DMS 273 (cell line): ENCODE results near the gene CCNJL.

Experiments
- DNase-seq: peaks from one replicate; lab custom pipeline; 2025; ENCODE audit not compliant: unreplicated experiment; lab: John Stamatoyannopoulos, UW

CCNJL gene

DNA sequence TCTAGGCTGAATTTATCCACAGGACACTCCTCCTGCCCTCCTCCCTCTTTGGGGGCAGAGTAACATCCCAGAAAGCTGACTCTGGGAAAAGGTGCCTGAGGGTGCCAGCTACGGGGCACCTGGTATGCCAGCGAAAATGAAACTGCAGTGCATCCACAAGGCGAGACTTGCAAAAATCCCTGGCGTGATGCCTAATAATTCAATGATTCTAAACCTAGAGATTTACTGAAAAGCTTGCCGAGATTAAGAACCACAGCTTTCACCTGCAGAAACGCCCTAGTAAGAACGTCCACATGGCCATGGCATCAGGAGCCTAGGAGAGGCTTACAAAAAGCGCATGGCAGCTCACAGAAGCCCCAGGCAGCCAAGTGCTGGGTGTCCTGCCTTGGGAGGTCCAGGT lies 20.9 kb downstream of the CCNJL start:
- DNase-seq: peak; percentile 40

DNA sequence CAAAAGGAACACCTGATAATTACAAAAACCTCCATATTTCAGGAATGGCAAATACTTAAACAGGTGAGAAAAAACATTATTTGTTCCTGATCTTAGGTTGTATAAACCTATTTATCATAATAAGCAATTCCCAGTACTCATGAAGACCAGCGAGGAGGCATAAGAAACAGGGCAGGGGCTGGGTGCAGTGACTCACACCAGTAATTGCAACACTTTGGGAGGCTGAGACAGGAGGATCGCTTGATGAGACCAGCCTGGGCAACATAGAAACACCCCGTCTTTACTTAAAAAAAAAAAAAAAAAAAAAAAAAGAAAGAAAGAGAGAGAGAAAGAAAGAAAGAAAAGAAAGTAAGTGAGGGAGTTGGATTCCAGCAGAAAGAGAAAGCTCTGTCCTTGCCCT lies 21.6 kb downstream of the CCNJL start:
- no peak for DNase-seq

DNA sequence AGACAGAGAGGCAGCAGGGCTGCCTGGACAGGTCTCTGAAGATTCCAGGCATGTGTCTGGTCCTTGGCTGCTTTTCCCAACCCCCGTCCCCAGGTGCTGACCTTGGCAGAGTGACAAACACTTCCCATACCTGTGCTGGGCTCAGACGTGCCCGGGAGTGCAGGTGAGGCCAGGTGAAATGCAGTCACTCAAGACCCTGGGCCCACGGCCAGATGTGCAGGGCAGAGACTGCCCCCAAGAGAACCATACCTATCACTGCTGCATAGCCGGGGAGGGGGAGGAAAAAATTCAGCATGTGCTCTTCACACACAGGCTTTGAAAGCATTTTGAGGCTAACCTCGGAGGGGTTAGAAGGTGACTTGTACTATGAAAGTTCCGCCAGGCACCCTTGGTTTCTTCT lies 22.6 kb downstream of the CCNJL start:
- peak; percentile 32 for DNase-seq

DNA sequence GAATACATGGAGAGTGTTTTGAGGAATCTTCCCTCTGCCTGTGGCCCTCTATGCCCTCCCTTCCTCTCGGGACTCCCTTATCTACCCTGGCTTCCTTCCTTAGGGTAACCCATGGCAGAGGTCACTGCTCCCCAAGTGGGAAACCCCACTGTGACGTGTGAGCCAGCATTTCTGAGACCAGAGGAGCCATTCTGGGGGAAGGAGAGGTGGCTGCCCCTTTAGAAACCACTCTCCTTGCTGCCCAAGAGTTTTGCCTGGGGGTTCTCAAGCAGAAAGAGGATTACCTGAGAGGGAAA lies 23.1 kb downstream of the CCNJL start:
- DNase-seq: no peak

DNA sequence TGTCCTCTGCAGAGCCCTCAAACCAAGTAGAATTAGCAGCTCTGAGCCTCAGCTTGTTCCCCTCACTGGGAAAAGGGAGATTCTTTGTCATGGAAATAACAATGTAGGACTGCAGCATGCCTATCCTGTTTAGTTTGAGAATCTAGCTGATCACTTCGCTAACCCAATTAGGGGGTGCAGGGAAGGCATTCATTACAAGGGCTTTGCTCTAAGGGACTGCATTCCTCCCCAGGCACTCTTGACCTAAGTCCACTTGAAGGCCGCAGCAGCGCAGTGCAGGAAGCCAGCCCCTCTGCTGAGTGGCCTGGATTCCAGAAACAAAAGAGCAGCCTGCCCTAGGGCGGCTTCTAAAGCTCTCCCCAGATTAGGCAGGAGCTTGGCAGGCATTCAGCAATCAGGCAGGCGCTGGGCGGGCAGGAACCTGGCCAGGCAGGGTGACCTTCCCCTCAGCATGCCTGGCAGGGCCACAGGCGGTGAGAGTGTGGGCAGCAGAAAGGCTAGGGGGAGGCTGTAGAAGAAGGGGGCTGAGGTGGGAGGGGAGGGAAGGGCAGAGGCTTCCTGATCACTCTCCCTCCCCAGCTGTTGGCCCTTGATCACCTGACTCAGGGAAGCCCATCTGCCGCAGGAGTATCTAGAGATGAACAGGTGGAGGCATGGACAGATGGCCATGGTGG lies 24.8 kb downstream of the CCNJL start:
- DNase-seq: peak; percentile 97

DNA sequence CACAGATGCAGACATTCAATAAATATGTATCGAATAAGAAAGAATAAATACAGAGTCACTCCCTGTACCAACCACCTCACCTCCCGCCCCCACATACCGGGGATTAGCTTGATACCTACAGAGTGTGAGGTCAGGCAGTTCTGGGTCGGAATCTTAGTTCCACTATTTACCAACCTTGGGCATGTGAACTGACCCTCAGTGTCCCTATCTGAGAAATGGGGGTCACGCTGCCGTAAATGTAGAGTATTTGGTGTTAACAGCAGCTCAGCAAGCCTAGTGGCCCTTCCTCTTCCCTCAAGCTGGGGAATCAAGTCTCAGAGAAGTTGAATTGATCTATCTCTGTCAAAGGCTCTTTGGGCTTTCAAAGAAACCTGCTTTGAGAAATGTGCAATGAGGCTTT lies 25.4 kb downstream of the CCNJL start:
- DNase-seq: no peak

DNA sequence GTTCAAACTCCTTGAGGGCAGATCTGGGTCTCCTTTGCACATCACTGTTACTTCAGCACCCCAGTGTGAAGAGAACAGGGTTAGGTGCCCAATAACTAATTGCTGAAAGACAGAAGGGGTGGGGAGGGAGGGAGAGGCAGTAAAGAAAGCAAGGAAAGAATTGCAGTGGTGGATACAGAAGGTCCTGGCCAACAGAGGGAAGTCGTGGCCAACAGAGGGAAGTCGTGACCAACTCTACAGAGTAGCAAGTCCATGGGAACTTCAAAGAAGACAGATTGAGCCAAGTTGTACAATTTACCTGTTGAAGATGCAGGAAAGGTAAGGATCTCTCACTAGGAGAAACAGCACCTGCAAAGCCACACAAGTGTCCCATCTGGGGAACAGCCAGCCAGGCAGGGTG lies 27.0 kb downstream of the CCNJL start:
- no peak for DNase-seq

DNA sequence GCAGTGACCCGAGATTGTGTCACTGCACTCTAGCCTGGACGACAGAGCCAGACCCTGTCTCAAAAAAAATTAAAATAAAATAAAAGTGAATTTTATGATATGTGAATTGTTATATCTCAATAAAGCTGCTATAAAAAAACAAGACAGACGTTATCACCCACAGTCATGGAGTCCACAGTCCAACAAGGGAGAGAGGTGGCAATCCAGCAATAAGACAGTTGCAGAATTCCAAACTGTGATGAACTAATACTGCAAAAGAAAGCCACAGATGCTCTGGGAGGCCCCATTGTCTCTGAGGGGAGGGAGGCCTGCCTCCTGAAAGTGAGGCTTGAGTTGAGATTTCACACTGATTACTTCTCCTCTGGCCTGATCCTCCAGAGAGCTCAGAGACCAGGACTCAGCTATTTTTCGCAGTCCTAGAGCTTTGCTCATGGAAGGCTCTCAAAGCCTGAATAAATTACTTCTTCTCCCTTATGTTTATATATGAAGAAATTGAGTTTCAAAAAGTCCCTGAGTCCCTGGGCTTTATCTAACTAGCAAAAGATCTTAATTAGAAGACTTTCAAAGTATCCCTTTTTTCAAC lies 28.0 kb downstream of the CCNJL start:
- no peak for DNase-seq

DNA sequence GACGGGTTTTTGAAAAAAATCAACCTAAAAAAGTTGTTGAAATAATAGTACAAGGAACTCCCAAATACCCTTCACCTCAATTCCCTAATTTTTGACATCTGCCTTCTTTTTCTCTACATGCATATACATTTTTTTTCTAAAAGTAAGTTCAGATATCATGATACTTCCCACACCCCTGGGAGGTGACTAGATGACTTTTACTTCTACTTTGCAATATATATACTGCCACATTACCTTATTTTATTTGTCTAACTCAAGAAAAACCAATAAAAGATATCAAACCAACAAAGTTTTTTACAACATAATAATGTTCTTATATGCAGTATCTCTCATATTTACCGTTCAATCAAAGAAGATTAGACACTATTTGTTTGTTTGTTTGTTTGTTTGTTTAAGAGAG lies 31.1 kb downstream of the CCNJL start:
- DNase-seq: no peak

DNA sequence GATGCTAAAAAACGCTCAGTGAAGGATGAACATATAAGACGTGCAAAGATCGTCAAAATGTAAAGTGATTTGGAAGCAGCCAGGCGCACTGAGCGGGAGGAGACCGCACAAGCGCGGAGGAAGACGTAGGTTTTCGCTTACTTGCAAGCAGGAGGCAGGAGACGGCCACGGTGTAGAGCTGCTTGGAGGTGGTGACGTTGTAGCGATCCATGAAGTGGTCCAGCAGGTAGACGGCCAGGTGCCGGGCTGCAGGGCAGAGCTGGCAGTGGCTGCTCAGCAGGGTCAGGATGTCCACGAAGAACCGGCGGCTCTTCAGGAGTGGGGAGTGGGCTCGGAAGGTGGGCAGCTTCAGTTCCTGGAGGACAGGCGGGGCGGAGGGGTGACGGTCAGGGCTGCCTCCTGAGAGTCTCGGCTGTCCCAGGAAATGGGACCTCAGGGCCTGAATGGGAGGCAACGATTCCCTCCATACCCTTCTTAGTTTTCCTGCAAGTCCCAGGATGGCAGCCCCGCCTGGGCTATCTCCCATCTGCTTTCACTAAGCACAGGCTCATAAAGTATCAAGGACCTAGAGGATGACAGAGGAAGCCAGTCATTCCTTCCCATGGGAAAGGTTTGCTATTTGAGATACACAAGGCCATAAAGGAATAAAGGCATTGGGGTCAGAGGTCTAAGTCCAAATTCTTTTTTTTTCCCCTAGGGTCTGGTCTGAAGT lies 31.8 kb downstream of the CCNJL start:
- DNase-seq: no peak

DNA sequence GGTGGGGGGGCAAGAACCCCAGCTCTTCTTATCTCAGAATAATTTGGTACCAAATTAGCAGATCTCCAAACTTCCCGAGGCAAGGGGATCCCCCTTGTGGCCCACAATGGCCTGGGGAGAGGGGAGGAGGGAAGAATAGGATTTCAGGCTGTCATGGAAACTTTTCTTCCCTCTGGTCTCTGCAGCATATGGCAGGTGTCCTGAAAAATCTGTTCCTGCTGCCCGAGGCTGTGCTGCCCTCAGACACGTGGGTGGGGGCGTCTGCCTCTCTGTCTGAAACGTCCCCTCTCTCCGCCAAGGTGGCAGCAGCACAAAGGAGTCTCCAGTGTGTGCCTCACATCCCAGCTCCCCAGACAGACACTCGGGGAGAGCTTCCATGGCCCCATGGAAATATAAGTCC lies 34.0 kb downstream of the CCNJL start:
- peak; percentile 86 for DNase-seq

DNA sequence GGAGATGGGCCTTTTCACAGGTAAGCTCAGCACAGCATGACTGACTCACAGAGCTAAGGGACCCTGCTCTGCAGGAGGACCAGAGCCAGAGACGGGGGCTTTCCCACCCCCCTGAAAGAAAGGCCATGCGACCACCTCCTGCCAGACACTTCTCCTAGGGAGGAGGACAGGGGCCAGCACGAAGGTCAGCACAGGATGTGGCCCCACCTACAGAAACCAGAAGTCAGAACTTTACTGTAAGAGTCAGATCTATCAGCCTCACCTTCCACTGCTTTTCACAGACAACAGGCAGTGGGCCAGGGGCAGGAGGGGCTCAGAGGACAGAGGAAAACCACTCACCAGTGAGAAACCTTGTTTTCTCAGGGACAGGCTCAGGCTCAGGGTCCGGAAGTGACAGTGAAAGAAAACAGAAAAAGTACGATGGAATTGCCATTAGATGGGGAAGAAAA lies 37.9 kb downstream of the CCNJL start:
- DNase-seq: no peak

DNA sequence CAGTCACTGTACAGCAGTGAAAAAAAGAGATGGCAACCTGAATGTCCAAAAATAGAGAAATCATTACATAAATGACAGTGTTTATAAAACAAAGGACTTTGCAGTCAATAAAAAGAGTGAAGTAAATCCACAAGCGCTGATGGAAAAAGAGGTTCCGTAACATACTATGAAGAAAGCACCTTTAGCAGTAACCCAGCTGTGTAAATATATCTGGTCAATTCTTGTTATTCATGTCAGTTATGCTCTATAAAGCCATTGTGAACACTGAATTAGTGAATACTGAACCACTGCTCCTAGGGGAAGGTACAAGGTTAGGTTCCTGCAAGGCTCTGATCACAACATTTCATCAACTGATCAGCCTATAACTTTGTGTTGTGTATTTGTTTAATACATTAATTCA lies 39.5 kb downstream of the CCNJL start:
- no peak for DNase-seq

DNA sequence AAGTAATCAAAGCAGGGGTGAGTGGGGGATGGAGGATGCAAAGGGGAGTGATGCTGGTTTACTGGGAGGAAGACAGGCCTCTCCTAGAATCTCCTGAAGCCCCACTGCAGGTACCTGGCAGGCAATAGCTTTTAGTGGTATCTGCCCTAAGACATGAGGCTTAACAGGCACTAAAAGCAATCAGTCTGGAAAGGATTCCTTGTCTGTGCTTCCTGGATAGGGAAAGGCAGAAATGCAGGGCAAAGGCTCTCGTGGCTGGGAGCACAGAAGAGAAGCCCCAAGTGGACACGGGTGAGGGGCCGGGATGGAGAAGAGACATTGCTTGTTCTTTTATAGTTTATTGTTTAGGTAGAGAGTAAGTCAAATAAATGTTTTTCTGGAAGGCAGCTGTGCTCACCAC lies 40.1 kb downstream of the CCNJL start:
- no peak for DNase-seq

DNA sequence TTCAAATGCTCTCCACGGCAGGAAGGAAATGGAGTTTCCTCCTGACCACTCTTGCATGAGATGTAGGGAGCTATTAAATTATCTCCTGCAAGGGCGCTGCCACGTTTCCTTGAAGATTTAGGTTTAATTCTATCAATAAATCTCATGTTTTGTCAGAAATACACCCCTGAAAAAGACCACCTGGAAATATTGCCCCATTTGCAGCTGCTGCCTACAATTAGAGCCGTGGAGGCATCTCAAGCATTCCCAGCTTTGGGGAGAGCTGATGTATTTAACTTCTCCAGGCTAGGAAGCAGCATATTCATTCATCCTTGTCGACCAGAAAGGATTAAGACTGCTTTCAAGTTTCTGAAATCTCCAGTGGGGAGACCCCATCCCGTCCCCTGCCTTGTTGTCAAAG lies 40.5 kb downstream of the CCNJL start:
- DNase-seq: no peak

DNA sequence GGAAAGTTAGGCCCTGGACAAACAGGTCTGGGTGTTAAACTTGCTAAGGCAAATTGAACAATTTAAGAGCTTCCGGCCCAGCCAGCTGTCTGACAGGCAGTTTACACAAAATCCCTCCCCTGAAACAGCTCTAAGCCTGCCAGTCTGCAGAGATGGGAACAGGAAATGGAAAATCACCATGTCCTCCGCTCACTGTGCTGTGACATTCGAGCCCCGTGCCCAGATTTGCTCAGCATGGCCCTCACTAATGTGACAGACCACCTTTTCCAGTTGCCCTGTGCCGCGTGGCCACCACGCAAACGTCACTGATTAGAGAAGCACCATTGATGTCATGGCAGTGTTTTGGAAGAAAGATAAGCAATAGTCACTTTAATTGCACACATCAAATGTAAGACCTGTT lies 41.0 kb downstream of the CCNJL start:
- peak; percentile 24 for DNase-seq

DNA sequence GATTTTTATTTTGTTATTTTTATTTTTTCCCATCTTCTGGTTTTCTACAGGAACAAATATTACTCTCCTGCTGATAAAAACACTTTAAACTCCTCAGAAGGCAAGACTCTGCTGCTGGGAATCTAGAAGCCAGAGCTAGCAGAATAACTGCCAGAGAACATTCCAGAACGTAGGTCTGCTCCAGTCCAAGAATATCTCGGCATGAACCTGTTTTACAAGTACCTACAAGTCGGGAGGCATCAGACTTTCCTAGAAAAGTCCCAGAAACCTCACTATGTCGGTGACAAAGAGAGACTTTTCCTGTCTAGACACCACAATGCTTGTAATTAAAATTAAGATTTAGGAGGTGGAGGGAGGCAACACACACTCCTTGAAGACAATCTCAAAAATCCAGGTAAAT lies 41.7 kb downstream of the CCNJL start:
- no peak for DNase-seq

DNA sequence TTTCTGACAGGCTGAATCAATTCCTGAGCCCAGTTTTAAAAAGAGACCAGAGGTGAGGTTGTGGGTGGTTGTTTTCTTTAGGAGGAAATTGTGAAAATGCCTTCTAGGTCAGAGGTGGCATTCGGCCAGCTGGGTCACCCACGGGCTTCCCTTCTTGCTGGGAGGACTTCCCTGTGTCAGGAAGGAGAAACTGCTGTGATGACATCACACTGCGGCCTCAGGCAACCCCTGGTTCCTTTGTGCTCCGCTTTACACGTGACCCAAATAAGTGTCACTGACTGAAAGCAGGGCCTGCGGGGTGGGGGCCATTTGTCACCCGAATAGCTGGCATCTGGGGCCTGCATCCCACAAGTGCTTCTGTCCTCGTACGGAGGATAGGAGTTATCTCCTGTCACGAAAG lies 43.3 kb downstream of the CCNJL start:
- no peak for DNase-seq

DNA sequence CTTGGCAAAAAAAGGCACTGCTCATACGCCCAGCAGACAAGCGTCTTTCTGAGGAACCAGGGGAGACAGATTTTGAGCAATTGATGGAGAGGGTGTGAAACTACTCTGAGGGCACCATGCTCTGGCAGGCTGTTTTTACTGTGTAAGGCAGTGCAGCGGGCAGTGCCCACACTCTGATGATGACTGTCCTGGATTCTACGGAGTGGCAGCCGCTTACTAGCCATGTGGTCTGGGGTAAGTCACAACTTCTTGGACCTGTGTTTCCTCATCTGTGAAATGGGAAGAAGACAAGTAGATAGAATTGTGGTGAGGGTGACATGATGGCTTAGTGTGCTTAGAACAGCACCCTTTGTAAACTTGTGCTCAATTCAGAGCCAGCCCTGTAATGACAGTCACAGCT lies 44.2 kb downstream of the CCNJL start:
- DNase-seq: no peak

DNA sequence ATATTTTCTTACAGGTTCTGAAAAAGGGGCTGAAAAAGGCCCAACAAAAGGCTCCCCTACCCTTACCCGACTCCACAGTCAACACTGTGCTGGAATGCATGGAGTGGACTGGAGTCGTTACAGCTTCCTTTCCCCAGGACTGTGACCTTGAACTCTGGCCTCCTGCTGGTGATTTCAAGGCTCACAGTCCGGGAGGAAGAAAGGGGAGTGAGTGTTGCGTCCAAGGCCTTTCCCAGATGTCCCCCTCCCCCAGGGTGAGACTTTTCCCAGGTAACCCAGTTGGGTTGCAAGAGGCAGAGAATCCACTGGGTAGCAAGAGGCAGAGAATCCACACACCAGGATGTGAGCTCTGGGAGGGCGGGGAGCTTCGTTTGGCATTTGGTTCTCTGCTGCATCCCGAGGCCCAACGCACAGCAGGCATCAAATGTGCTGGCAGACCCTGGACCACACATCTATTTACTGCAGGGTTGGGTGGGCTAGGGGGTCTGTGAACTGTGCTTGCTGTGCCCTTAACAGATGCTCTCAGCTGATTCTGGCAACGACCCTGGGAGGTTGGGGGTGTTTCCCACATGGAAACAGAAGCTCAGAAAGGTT lies 45.5 kb downstream of the CCNJL start:
- DNase-seq: peak; percentile 22

DNA sequence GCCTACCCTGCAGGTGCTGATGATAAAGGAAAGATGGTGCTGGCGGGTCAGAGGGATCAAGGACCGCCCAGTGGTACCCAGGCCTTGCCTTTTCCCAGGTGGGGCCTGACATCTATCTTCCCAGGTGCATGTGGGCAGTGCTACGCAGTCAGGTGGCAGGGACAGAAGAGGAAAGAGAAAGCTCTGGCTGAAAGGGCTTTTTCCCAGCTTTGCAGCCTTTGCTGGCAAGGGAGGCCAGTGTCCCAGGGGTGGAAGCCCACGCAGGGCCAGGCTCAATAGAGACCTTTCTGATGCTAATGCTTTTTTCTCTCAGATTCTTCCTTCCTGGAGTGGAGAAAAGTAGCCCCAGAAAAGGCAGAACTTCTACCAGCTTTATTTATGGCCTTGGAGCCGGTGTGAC lies 46.3 kb downstream of the CCNJL start:
- no peak for DNase-seq

DNA sequence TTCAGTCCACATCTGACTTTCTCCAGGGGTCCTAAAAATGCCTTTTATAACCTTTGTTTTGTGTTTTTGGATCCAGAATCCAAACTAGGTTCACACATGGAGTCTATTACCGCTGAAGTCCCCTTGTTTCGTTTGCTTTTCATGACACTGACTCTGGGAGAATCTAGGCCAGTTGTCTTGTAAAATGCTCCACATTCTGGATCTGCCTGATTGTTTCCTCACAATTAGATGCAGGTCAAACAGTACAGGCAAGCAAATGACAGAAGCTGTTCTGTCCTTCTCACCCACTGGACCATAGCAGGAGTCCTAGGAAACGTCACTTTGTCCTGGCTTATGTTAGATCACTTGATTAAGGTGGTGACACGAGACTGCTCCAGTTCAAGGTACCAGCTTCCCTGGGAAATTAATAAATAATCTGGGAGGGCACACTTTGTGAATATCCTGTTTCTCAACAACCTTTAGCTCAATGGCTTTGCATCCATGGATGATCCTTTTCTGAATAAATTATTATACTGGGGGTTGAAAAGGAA lies 49.0 kb downstream of the CCNJL start:
- no peak for DNase-seq
